HG02610 (cell line): ENCODE data around the gene ADIRF.
"Not testable (repeated sequence)": the region's sequence is repeated elsewhere in the genome, so short reads cannot be mapped to it uniquely, and the experiment has no call there.

Source experiments
- ATAC-seq: cut with Tn5 transposase; IDR thresholded peaks from one replicate; pipeline ENCODE4 v1.9.1; 2021; ENCODE audit warnings: mild to moderate bottlenecking, moderate library complexity; ENCODE audit not compliant: unreplicated experiment

ADIRF gene

GRCh38 chr10:86968271-86968993 is at the start of gene ADIRF:
TSS of gene ADIRF (plus strand) at chr10:86968482. CDS start at chr10:86968545, 63 bp downstream.
- no peak for ATAC-seq

- ATAC-seq, result no peak
These were observed 45.7 kb upstream of the ADIRF start for GRCh38 chr10:86922553-86922961.

GRCh38 chr10:86929468-86930380 is 38.6 kb upstream of the ADIRF start:
- no peak for ATAC-seq

GRCh38 chr10:86931872-86932271 is 36.4 kb upstream of the ADIRF start:
- ATAC-seq, result no peak

GRCh38 chr10:86932674-86933073 is 35.6 kb upstream of the ADIRF start:
- no peak for ATAC-seq

- ATAC-seq, result not testable (repeated sequence)
These were observed 34.0 kb upstream of the ADIRF start for GRCh38 chr10:86934162-86934711.

- no peak for ATAC-seq
These were observed 31.4 kb upstream of the ADIRF start for GRCh38 chr10:86936661-86937501.

- no peak for ATAC-seq
These were observed 30.7 kb upstream of the ADIRF start for GRCh38 chr10:86937502-86938154.

GRCh38 chr10:86938260-86938659 is 30.0 kb upstream of the ADIRF start:
- ATAC-seq, result no peak

- not testable (repeated sequence) for ATAC-seq
These were observed 28.2 kb upstream of the ADIRF start for GRCh38 chr10:86940076-86940475.

- ATAC-seq, result no peak
These were observed 27.6 kb upstream of the ADIRF start for GRCh38 chr10:86940677-86941076.

GRCh38 chr10:86941426-86941825 is 26.9 kb upstream of the ADIRF start:
- no peak for ATAC-seq

GRCh38 chr10:86941991-86942421 is 26.3 kb upstream of the ADIRF start:
- ATAC-seq, result no peak

GRCh38 chr10:86942441-86943315 is 25.6 kb upstream of the ADIRF start:
- no peak for ATAC-seq

GRCh38 chr10:86943316-86944030 is 24.8 kb upstream of the ADIRF start:
- no peak for ATAC-seq

- no peak for ATAC-seq
These were observed 24.3 kb upstream of the ADIRF start for GRCh38 chr10:86944031-86944419.

GRCh38 chr10:86944471-86944870 is 23.8 kb upstream of the ADIRF start:
- no peak for ATAC-seq

GRCh38 chr10:86944907-86945306 is 23.4 kb upstream of the ADIRF start:
- no peak for ATAC-seq
